ENCODE results near the gene MYO7A. TPM values are rescaled to one million over a fixed set of nuclear protein-coding genes. Genes with fewer than 3 reads are reported as not detected.

MYO7A gene
- total and polyA plus RNA-seq, 2 donors (not counting 3 experiments of a cell fraction or from before 2014, with no cell fraction given) = 1.3 to 3.6 TPM

DNA sequence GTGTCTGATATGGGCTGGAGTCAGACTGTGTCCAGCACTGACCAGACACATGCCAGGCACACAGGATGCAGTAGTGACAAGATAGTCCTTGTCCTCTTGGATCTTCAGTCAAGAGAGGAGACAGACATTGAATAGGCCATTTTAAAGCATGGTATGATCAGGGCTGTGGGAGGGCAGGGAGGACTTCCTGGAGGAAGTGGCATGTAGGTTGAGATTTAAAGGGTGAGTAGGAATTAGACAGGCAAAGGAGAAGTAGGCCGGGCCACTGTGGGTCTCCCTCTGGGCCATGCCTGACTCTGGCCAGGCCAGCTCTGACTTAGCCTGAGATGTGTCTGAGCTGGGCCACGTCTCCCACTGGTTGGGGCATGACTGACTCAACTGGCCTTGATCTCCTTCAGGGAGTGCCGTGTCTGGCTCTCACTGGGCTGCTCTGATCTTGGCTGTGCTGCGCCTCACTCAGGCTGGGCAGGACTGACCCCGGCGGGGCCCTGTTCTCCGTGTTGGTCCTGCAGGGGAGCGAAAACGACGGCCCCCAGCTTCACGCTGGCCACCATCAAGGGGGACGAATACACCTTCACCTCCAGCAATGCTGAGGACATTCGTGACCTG is 71.2 kb downstream of the MYO7A start:
- no peaks in the 10 kb centered on the region for H3K36me3 ChIP-seq (ENCODE audit: control insufficient read depth in 2 of 2, extremely low read depth in 1 of 2, insufficient read depth in 2 of 2, low read length in 2 of 2)
- TF ChIP-seq, protein P1, sequence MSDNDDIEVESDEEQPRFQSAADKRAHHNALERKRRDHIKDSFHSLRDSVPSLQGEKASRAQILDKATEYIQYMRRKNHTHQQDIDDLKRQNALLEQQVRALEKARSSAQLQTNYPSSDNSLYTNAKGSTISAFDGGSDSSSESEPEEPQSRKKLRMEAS (IDR thresholded peaks at IDR 0.05; ENCODE audit: insufficient read depth, insufficient read length) = no peak
- FAIRE-seq (no peak), DNase-seq (ENCODE audit: low read depth, low spot score) (no peak)
- ChIA-PET POLR2A (no interaction called here), CTCF (interaction anchor here (0.6 to 2.2 kb wide), 2 partner anchors 182 to 349 kb away, joined by 3 to 14 read pairs; no protein-coding TSS in a partner anchor)
- no peaks in the 10 kb centered on the region for H3K4me1 ChIP-seq (ENCODE audit: control insufficient read depth, extremely low read depth, insufficient read depth, low read length)
- H4K20me1 ChIP-seq (replicated peaks; ENCODE audit: control insufficient read depth, extremely low read depth, insufficient read depth, low read length) = no peaks in the 10 kb centered on the region
- dilution Hi-C loops (cut with MboI; ENCODE audit: extremely low pct_ligation_motif_present, low sequenced_read_pairs) (no loop called here), intact Hi-C loops (cut with micrococcal nuclease) (loop anchor here (10.0 kb wide), 1 partner anchor 276 kb away; the partner anchor contains the start of gene PAK1)
- no peak overlapping the region for H3K27ac ChIP-seq (ENCODE audit: insufficient read depth, low read depth, low read length)
- H3K79me2 ChIP-seq (ENCODE audit: control insufficient read depth, insufficient read depth, low read length) = no peaks in the 10 kb centered on the region
- H3K4me2 ChIP-seq (ENCODE audit: insufficient read depth, low read length) = no peak overlapping the region
- no peak overlapping the region for H3K4me3 ChIP-seq (replicated peaks in 1 of 3; ENCODE audit: insufficient read depth in 1 of 3, low read depth in 1 of 3, low read length in 3 of 3)
- no peaks in the 10 kb centered on the region for H3K9me1 ChIP-seq (replicated peaks; ENCODE audit: control insufficient read depth, extremely low read depth, insufficient read depth, low read length)
- no peaks in the 10 kb centered on the region for H3K27me3 ChIP-seq (ENCODE audit: control insufficient read depth in 2 of 2, insufficient read depth in 2 of 2, low read length in 2 of 2)
- H3K9ac ChIP-seq (replicated peaks; ENCODE audit: extremely low read depth, insufficient read depth, low read length) = no peak overlapping the region
- no TSS peak for BruUV-seq (replicated peaks)
- no peak overlapping the region for H2AFZ ChIP-seq (ENCODE audit: low read depth, low read length)
- no peaks in the 10 kb centered on the region for H3K9me3 ChIP-seq (replicated peaks; ENCODE audit: control insufficient read depth, insufficient read depth, low read length)

- CTCF ChIA-PET = interaction anchor here (2.5 kb wide), 1 partner anchor 348 kb away, joined by 12 read pairs; no protein-coding TSS in a partner anchor
- Histone ChIP-seq H3K9me1 (replicated peaks; ENCODE audit: control insufficient read depth, extremely low read depth, insufficient read depth, low read length) (no peaks in the 10 kb centered on the region), H3K4me3 (replicated peaks in 1 of 3; ENCODE audit: insufficient read depth in 1 of 3, low read depth in 1 of 3, low read length in 3 of 3) (no peak overlapping the region), H3K4me1 (ENCODE audit: control insufficient read depth, extremely low read depth, insufficient read depth, low read length) (no peaks in the 10 kb centered on the region), H3K36me3 (ENCODE audit: control insufficient read depth in 2 of 2, extremely low read depth in 1 of 2, insufficient read depth in 2 of 2, low read length in 2 of 2) (no peaks in the 10 kb centered on the region), H3K9me3 (replicated peaks; ENCODE audit: control insufficient read depth, insufficient read depth, low read length) (no peaks in the 10 kb centered on the region), H3K27ac (ENCODE audit: insufficient read depth, low read depth, low read length) (no peak overlapping the region), H3K79me2 (ENCODE audit: control insufficient read depth, insufficient read depth, low read length) (no peaks in the 10 kb centered on the region), H2AFZ (ENCODE audit: low read depth, low read length) (no peak overlapping the region), H4K20me1 (replicated peaks; ENCODE audit: control insufficient read depth, extremely low read depth, insufficient read depth, low read length) (no peaks in the 10 kb centered on the region), H3K27me3 (ENCODE audit: control insufficient read depth in 2 of 2, insufficient read depth in 2 of 2, low read length in 2 of 2) (no peaks in the 10 kb centered on the region), H3K9ac (replicated peaks; ENCODE audit: extremely low read depth, insufficient read depth, low read length) (no peak overlapping the region), H3K4me2 (ENCODE audit: insufficient read depth, low read length) (no peak overlapping the region)
- POLR2A ChIA-PET = interaction anchor here (0.7 kb wide), 1 partner anchor 54 kb away, joined by 3 read pairs; no protein-coding TSS in a partner anchor
- intact Hi-C loops (cut with micrococcal nuclease) = no loop called here
- no peak for FAIRE-seq
- TF ChIP-seq, protein P1 (IDR thresholded peaks at IDR 0.05; ENCODE audit: insufficient read depth, insufficient read length) = no peak
- TF ChIP-seq FOS (IDR thresholded peaks at IDR 0.05; ENCODE audit: borderline replicate concordance, insufficient read depth, low read length) = no peak
- no peak for TF ChIP-seq JUN (IDR thresholded peaks at IDR 0.05; ENCODE audit: borderline replicate concordance, insufficient read depth, insufficient read length, low read depth)
- TF ChIP-seq EZH2 (IDR thresholded peaks at IDR 0.05; ENCODE audit: borderline replicate concordance, low read depth, low read length, severe bottlenecking) = no peak
- TF ChIP-seq POLR2A (IDR thresholded peaks at IDR 0.05; ENCODE audit: low read depth, low read length) = no peak
- TF ChIP-seq GATA2 (IDR thresholded peaks at IDR 0.05; ENCODE audit: insufficient read depth, insufficient read length, low read depth, low read length) = no peak
- no peak for TF ChIP-seq POLR2AphosphoS5 (IDR thresholded peaks at IDR 0.05; ENCODE audit: insufficient read depth, low read depth, low read length)
- no peak for TF ChIP-seq MYC (IDR thresholded peaks at IDR 0.05; ENCODE audit: low read depth, low read length)
- TF ChIP-seq, protein P2, sequence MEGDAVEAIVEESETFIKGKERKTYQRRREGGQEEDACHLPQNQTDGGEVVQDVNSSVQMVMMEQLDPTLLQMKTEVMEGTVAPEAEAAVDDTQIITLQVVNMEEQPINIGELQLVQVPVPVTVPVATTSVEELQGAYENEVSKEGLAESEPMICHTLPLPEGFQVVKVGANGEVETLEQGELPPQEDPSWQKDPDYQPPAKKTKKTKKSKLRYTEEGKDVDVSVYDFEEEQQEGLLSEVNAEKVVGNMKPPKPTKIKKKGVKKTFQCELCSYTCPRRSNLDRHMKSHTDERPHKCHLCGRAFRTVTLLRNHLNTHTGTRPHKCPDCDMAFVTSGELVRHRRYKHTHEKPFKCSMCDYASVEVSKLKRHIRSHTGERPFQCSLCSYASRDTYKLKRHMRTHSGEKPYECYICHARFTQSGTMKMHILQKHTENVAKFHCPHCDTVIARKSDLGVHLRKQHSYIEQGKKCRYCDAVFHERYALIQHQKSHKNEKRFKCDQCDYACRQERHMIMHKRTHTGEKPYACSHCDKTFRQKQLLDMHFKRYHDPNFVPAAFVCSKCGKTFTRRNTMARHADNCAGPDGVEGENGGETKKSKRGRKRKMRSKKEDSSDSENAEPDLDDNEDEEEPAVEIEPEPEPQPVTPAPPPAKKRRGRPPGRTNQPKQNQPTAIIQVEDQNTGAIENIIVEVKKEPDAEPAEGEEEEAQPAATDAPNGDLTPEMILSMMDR (IDR thresholded peaks at IDR 0.05; ENCODE audit: extremely low read depth in 1 of 2, insufficient read depth in 1 of 2, low read depth in 1 of 2, low read length in 2 of 2) = no peak
- DNase-seq (ENCODE audit: low read depth, low spot score) = no peak
- BruUV-seq (replicated peaks) = no TSS peak
- dilution Hi-C loops (cut with MboI; ENCODE audit: extremely low pct_ligation_motif_present, low sequenced_read_pairs) = no loop called here
These were observed 72.6 kb downstream of the MYO7A start for GRCh38 chr11:77200351-77201268.

All from endothelial cell of umbilical vein (primary cell).